RWPE2 (cell line): ENCODE data around the gene TMC3.
A peak's percentile ranks its signal among the peaks of the same experiment; 100 is the strongest.

Experiments
- ATAC-seq: fragments of 200-7000 bp; cut with Tn5 transposase; 3 replicates; pipeline ENCODE4 v1.9.1; 2021; ENCODE audit warnings: low read depth
- DNase-seq: peaks from one replicate; pipeline ENCODE4 v3.0.0-alpha.2; 2020; ENCODE audit warnings: low spot score
- H3K27ac ChIP-seq: fragments of 450-650 bp; 2 replicates; pipeline ENCODE4 v1.5.1; 2017; ENCODE audit warnings: mild to moderate bottlenecking; ENCODE audit not compliant: poor library complexity, severe bottlenecking
- H3K27me3 ChIP-seq: fragments of 250-450 bp; sonication (Bioruptor Pico); 2 replicates; pipeline ENCODE4 v1.5.1; 2021; ENCODE audit warnings: mild to moderate bottlenecking, moderate library complexity; ENCODE audit not compliant: insufficient read depth, poor library complexity, severe bottlenecking
- H3K36me3 ChIP-seq: fragments of 250-450 bp; sonication (Bioruptor Pico); 2 replicates; pipeline ENCODE4 v1.5.1; 2020; ENCODE audit warnings: low read depth, mild to moderate bottlenecking, moderate library complexity
- H3K4me1 ChIP-seq: fragments of 250-450 bp; sonication (Bioruptor Pico); 2 replicates; pipeline ENCODE4 v1.5.1; 2021; ENCODE audit warnings: mild to moderate bottlenecking, moderate library complexity; ENCODE audit not compliant: insufficient read depth, poor library complexity, severe bottlenecking
- H3K4me3 ChIP-seq: fragments of 250-450 bp; sonication (Bioruptor Pico); 2 replicates; pipeline ENCODE4 v1.5.1; 2021; ENCODE audit warnings: mild to moderate bottlenecking, moderate library complexity; ENCODE audit not compliant: severe bottlenecking
- H3K9me3 ChIP-seq: fragments of 250-450 bp; sonication (Bioruptor Pico); 2 replicates; pipeline ENCODE4 v1.5.1; 2021; ENCODE audit warnings: mild to moderate bottlenecking, moderate library complexity; ENCODE audit not compliant: severe bottlenecking
- CTCF ChIP-seq: fragments of 450-650 bp; IDR thresholded peaks from one replicate; pipeline ENCODE4 v1.5.1; 2017; ENCODE audit warnings: mild to moderate bottlenecking, moderate library complexity; ENCODE audit not compliant: poor library complexity, severe bottlenecking

The TMC3 gene

DNA sequence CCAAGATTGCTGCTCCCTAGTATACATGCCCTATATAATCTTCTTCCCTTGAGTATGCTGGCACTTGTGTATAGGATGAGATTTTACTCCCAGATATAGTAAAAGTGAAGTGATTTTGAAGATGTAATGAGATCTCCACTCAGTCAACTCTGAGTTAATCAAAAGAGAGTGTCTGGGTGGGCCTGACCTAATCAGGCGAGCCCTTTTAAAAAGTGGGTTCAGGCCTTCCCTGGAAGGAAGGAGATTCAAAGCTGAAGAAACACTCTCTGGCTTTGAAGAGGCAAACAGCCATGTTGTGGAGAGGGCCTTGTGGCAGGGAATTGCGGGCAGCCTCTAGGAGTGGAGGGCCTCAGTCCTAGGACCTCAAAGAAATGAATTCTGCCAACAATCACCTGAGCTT, 44.6 kb downstream of the TMC3 start:
- Histone ChIP-seq H3K27me3 (no peaks in the 10 kb centered on the region), H3K27ac (no peak overlapping the region), H3K4me1 (peaks cover 2% of the 10 kb centered on the region), H3K9me3 (no peaks in the 10 kb centered on the region), H3K36me3 (no peaks in the 10 kb centered on the region), H3K4me3 (no peak overlapping the region)
- ATAC-seq, result no peak
- TF ChIP-seq CTCF, result no peak
- no peak for DNase-seq

DNA sequence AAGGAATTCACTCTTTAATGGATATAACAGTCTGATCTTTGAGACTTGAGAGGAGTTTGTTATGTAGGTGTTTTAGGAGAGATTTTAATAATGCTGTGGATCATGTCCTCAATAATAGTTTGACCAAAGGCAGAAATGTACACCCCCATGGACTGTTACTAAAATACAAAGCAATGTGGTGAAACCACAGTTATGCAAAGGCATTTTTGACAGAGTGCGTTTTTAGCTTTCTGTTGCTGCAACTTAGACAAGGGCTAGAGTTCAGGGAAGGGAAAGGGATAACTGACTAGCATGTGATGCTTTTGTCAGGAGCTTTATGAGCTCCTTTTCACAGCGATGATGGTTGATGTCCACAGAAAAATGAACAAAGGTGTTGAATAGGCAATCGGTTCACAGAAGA, 46.5 kb downstream of the TMC3 start:
- no peak for DNase-seq

GRCh38 chr15:81326466-81327212, 47.4 kb downstream of the TMC3 start:
- ATAC-seq (no peak), DNase-seq (no peak)
- Histone ChIP-seq H3K27me3 (no peaks in the 10 kb centered on the region), H3K4me1 (peaks cover 6% of the 10 kb centered on the region), H3K36me3 (peaks cover 9% of the 10 kb centered on the region), H3K9me3 (no peaks in the 10 kb centered on the region), H3K4me3 (no peak overlapping the region), H3K27ac (no peak overlapping the region)
- no peak for TF ChIP-seq CTCF

More for the DNA sequence above, 46.5 kb downstream of the TMC3 start:
- TF ChIP-seq CTCF, result no peak
- Histone ChIP-seq H3K27me3 (no peaks in the 10 kb centered on the region), H3K4me1 (peaks cover 3% of the 10 kb centered on the region), H3K4me3 (no peak overlapping the region), H3K36me3 (peaks cover under 1% of the 10 kb centered on the region; the same call in 1 of the 2 replicates), H3K9me3 (no peaks in the 10 kb centered on the region), H3K27ac (no peak overlapping the region)
- no peak for ATAC-seq

DNA sequence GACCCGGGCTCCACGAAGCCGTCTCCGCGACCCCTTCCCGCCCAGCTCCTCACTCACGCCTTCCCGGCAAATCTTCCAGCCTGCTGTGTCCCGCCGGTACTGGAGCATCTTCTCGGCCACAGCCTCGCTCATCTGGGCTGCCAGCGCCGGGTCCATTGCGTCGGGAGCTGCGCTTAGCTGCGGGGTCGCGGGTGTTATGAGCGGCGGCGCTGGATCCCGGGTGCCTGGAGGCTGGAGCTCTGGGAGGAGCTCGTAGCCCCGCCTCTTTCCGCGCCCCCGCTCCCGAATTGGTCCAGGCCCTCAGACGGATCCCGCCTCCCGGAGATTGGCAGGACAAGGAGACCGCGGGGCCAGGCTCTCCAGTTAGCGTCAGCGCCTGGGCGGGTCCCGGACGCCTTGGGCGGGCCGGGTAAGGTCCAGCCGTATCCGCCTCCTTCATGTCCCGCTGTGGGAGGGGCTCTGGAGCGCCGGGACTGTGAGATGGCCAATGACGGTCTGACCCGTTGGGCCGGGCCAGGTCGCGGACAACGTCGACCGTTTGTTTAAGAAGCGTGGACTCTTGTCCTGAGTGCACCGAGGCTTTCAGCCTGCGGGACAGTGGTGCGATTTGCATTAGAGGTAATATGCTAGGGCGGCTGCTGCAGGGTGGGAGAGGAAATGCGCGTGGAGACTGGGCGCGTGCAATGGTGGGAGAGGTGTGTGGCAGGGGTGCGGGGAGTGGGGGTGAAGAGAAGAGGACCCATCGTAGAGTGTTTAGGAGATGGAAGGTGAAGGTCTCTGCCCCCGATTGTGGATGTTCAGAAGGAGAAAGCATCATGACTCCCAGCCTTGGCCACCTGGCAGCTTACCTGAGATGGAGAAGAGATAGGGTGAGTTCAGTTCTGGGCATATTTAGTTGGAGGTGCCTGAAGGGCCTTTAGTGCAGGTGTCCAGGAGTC, 49.8 kb downstream of the TMC3 start, which contains the start of gene STARD5:
Gene STARD5 (minus strand): TSS at position 198 of the 938 bp plus-strand sequence. CDS start 42 bp downstream, at position 156.
- Histone ChIP-seq H3K27ac (peak within 1 kb of the TSS; percentile 51), H3K9me3 (no peaks in the 10 kb centered on the region), H3K4me1 (peaks cover 6% of the 10 kb centered on the region), H3K36me3 (peaks cover 29% of the 10 kb centered on the region), H3K27me3 (no peaks in the 10 kb centered on the region), H3K4me3 (peak within 1 kb of the TSS; percentile 45)
- no peak for TF ChIP-seq CTCF
- peak; percentile 99 for ATAC-seq
- peak; percentile 100 for DNase-seq
